Measurements from ENCODE around the gene SDK1. TPM values are rescaled to one million over a fixed set of nuclear protein-coding genes. Genes with fewer than 3 reads are reported as not detected.
"Not testable (repeated sequence)": the region's sequence is repeated elsewhere in the genome, so short reads cannot be mapped to it uniquely, and the experiment has no call there.

Gene SDK1
- total RNA-seq, 1 experiment from 2014 or later = 5.1 TPM

- DNase-seq (ENCODE audit: low spot score) = peak; percentile 66
Observed at GRCh38 chr7:4200546-4201094, 899.6 kb downstream of the SDK1 start.

- no peak for DNase-seq (ENCODE audit: low spot score)
Observed at GRCh38 chr7:4201566-4201965, 900.5 kb downstream of the SDK1 start.

- no peak for DNase-seq (ENCODE audit: low spot score)
Observed at GRCh38 chr7:4202154-4202736, 901.2 kb downstream of the SDK1 start.

- DNase-seq (ENCODE audit: low spot score) = no peak
Observed at GRCh38 chr7:4202954-4203353, 901.9 kb downstream of the SDK1 start.

- DNase-seq (ENCODE audit: low spot score) = no peak
Observed at GRCh38 chr7:4203626-4204512, 902.8 kb downstream of the SDK1 start.

- no peak for DNase-seq (ENCODE audit: low spot score)
Observed at GRCh38 chr7:4204513-4205165, 903.6 kb downstream of the SDK1 start.

GRCh38 chr7:4205828-4206227 is 904.8 kb downstream of the SDK1 start:
- DNase-seq (ENCODE audit: low spot score) = no peak

DNA sequence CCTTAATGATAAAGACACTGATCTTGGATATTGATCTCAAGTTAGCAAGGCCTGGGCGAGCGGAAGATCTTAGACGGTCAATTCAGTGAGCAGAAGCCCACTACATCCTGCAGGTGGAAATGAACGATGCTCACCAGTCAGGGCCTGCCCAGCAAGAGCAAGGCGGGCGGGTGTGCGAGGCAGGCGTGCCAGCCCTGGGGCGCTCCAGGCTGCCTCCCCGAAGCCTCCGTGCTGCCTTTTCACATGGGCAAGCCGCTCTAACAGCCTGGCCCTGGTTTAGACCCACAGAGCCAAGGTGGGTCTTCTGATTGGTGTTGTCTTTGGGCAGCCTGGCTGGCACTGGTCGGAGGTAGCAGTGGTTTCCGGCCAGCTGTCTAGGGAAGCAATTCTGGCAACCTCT is 906.0 kb downstream of the SDK1 start:
- DNase-seq (ENCODE audit: low spot score) = no peak

- DNase-seq (ENCODE audit: low spot score) = no peak
Observed at GRCh38 chr7:4208086-4208485, 907.0 kb downstream of the SDK1 start.

DNA sequence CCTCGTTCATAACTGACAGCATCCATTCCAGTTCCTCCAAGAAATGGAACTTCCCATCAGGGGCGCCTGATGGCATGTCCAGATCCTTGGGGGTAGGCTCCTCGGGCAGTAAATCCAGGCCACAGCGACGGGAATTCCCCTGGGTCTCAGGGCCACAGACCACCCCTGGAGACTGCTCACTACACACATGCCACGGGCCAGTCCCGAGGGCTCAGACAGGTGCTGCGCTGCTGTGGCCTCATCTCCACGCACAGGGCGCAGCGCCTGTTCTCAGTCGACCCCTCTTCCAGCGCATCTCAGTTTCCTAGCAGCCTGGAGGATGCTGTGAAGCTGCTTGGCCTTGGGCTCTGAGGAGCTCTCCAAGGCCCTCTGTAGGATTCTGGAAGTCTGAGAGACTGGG is 907.5 kb downstream of the SDK1 start:
- no peak for DNase-seq (ENCODE audit: low spot score)

GRCh38 chr7:4209126-4209525 is 908.1 kb downstream of the SDK1 start:
- no peak for DNase-seq (ENCODE audit: low spot score)

GRCh38 chr7:4209966-4210365 is 908.9 kb downstream of the SDK1 start:
- DNase-seq (ENCODE audit: low spot score) = no peak

GRCh38 chr7:4210821-4211220 is 909.8 kb downstream of the SDK1 start:
- no peak for DNase-seq (ENCODE audit: low spot score)

DNA sequence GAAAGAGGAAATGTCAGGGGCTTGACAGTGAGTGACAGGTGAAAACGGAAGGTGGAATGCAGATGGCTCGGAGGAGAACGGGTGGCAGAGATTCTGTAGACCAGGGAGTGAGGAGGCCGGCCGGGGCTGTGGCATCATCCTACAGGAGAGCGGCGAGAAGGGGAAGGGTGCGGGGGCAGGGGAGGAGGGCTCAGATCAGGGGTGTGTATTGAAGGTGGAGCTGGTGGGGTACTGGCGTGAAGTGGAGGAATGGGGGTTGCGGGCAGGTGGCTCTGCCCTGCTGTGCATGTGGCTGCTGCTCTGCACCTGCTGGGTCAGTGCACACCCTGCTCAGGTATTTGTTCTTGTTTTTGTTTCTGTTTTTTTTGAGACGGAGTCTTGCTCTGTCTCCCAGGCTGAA is 910.2 kb downstream of the SDK1 start:
- DNase-seq (ENCODE audit: low spot score) = no peak

GRCh38 chr7:4212376-4212775 is 911.3 kb downstream of the SDK1 start:
- no peak for DNase-seq (ENCODE audit: low spot score)

DNA sequence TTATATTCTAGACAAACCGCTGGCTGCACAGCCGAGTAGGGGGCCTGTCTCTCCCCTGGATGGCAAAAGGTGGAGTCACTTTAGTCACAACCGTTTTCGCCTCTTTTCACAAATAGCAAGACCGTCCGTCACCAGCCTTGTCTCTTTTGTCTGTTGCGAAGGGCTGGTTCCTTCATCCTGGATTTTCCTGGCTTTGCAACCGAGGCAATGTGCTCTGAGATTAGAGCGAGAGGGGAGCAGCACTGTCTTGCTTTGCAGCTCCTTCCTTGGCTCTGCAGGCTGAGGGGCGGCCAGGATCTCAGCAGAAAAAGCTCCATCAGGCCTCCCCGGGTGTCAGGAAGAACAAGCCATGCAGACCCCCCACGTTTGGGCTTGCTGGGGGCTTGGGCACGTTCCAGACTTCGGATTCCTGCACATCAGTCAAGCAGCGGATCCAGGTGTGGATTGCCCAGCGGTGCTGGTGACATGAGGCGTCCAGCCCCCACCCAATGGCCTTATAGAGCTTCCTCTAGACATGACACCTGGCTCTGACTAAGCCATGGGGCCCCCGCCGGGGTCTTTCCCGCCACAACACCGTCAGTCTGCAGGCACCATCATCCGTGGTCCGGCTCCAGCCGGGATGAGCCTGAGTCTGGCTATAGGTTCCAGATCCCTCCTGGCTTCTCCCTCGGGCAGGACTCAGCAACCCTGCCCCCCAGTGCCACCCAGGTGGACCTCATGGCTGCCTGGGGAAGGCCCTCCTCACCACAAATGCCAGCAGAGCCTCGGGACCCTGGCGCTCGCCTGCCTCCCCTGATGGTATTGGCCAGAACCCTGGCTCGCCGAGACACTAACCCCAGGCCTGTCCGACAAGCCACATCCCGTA is 913.5 kb downstream of the SDK1 start:
- DNase-seq (ENCODE audit: low spot score) = no peak

- no peak for DNase-seq (ENCODE audit: low spot score)
Observed at GRCh38 chr7:4215176-4215720, 914.2 kb downstream of the SDK1 start.

DNA sequence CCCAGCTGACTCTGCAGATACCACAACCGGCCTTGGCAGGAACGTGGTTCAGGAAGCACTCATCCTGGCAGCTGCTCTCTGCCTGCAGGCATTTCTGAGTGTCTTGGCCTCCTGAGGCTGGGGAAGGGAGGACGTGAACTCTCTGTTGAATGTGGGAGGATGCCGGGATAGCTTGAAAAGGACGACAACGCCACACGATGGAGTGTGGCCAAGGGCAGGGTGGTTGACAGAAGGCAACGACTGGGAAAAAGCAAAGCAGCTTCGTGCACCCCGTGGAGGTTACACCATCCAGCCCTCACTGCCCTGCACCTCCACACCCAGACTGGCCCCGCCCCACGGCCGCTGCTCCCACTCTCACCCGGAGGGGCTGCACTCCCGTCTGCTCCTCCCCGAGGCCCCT is 915.0 kb downstream of the SDK1 start:
- no peak for DNase-seq (ENCODE audit: low spot score)

GRCh38 chr7:4217126-4217660 is 916.1 kb downstream of the SDK1 start:
- not testable (repeated sequence) for DNase-seq (ENCODE audit: low spot score)

DNA sequence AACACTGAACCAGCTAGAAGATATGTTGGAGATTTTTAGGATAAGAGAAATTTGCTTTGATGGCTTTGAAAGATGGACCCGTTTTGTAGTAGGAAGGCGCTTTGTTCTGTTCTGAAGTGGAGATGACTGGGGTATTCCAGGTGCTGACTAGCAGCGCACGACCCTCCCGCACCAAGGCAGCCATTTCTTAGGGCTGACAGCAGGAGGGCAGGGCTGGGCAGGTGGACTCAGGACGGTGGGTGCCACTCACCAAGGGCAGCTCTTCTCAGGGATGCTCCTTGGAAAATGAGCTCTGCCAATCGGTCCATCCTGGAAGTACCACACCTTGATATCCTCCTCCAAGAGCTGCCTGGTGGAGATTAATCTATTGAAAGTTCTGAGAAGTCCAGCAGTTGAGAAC is 917.4 kb downstream of the SDK1 start:
- no peak for DNase-seq (ENCODE audit: low spot score)

DNA sequence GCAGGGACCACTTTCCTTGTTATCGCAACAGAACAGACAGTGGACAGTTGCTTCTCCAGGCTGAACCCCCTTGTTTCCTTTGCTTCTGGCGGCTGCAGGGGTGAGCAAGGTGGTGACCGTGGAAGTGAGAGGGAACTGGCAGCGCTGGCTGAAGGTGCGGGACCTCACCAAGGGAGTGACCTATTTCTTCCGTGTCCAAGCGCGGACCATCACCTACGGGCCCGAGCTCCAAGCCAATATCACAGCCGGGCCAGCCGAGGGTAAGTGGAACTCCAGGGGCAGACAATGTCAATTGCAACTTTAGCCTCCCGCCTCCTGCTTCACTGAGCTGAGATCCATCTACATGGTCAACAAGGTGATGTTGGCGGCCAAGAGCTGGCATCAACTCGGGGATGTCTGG is 919.0 kb downstream of the SDK1 start:
- DNase-seq (ENCODE audit: low spot score) = no peak

Measured in H4 (cell line).